Suprapubic skin (tissue), 4 donors: ENCODE data around the gene CCDC73.

Experiments
- EP300 ChIP-seq: sonication (generic); formaldehyde crosslinking; IDR thresholded peaks from one replicate; pipeline ENCODE4 v1.6.1; 2017; ENCODE audit warnings: antibody characterized with exemption
- POLR2A ChIP-seq, 2 donors: fragments of 450-650 bp; IDR thresholded peaks; one replicate each; pipeline ENCODE4 v1.6.1; 2017; ENCODE audit warnings: antibody characterized with exemption in 2 of 2, mild to moderate bottlenecking in 2 of 2, moderate library complexity in 2 of 2
- POLR2AphosphoS5 ChIP-seq, 3 donors: sonication (generic); formaldehyde crosslinking; IDR thresholded peaks; one replicate each; pipeline ENCODE4 v1.6.1; 2017; ENCODE audit warnings: antibody characterized with exemption in 3 of 3
- TF ChIP-seq, protein P1 (sequence below), 2 donors: fragments of 200-600 bp in 1 of 2; fragments of 450-650 bp in 1 of 2; sonication (generic) in 1 of 2; IDR thresholded peaks; one replicate each; pipeline ENCODE4 v1.5.1; 2016 to 2019; ENCODE audit warnings: antibody characterized with exemption in 2 of 2, mild to moderate bottlenecking in 1 of 2, moderate library complexity in 1 of 2

DNA sequence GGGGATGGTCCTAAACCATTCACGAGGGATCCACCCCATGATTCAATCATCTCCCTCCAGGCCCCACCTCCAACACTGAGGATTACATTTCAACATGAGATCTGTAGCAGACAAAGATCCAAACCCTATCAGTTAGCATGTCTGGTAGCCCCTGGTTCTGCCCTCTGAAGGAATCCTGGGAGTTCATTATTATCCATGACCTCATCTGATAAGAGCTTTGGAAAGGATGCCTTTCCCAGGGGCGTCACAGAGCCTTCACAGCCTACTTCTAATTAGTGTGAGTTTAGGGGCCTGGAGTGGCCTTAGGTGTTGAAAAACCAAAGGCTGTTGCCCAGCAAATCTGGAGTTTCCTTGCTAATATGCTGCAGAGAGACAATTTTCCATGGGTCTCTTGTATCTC lies 219.4 kb downstream of the CCDC73 start:
- TF ChIP-seq, protein P1, sequence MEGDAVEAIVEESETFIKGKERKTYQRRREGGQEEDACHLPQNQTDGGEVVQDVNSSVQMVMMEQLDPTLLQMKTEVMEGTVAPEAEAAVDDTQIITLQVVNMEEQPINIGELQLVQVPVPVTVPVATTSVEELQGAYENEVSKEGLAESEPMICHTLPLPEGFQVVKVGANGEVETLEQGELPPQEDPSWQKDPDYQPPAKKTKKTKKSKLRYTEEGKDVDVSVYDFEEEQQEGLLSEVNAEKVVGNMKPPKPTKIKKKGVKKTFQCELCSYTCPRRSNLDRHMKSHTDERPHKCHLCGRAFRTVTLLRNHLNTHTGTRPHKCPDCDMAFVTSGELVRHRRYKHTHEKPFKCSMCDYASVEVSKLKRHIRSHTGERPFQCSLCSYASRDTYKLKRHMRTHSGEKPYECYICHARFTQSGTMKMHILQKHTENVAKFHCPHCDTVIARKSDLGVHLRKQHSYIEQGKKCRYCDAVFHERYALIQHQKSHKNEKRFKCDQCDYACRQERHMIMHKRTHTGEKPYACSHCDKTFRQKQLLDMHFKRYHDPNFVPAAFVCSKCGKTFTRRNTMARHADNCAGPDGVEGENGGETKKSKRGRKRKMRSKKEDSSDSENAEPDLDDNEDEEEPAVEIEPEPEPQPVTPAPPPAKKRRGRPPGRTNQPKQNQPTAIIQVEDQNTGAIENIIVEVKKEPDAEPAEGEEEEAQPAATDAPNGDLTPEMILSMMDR (IDR thresholded peaks at IDR 0.05) = no peak
- TF ChIP-seq POLR2A (IDR thresholded peaks at IDR 0.05) = no peak
- TF ChIP-seq POLR2AphosphoS5 (IDR thresholded peaks at IDR 0.05) = no peak
- TF ChIP-seq EP300 = no peak
